GM21390 (cell line): ENCODE measurements around the gene POLD4.

ENCODE experiments used
- ATAC-seq: cut with Tn5 transposase; IDR thresholded peaks from one replicate; pipeline ENCODE4 v1.9.1; 2021; ENCODE audit not compliant: unreplicated experiment

The POLD4 gene

DNA sequence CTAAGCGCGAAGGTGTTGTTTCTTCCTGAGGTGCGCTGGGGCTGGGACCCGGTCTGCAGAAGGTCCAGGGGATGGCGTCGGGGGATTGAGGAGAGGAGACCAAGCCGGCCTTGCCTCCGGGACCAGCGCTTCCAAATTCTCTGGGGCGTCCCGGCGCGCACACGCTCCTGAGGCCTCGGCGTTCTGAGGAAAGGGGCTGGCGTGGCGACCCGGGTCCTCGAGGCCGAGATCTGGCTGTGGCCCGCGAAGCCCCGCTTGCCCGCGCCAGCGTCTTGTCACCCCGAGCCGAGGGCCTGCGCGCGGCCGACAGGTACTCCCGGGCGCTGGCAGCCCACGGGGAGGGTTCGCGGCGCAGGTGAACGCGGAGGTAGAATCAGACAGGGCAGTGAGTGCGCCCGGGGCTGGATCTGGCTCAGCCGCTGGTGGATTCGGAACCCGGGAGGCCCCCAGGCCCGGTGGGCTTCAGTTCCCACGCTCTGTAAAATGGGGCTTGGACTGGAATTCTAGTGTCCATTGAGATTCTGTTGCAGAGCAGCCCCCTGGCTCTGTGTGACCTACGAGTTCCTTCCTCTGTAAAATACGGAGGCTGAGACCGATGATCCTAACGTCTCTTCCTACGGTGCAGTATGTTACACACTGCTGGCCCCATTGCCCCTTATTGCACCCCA, 35.3 kb downstream of the POLD4 start:
- ATAC-seq, result peak; percentile 11

DNA sequence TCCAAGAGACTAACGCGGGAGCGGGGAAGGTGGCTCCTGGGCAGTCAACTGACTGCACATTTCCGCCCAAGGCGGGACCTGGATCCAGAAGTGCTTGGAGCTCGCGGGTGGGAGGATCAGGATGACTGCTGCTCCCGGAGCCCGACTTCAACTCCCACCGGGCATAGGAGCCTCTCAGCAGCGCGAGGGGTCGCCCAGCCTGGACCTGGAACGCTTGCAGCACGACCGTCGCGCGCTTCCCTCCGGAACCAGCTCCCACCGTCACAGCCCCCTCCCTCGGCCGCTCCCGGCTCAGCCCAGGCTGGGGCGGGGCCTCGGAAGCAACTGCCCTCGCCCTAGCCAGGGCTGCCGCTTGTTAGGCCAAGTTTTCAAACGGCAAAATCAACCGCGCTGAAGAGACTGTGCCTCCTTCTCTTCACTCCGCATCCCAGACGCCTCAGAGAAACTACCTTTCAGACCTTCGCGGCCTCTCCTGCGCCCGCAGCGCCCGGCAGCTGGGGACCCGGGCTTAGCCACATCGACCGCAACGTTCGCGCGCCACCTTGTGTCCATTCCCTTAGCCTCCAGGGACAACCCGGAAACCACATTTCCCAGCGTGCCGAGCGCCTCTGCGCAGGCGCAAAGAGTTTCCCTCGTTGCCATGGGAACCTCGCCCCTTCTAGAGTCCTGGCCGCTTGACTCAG, 36.0 kb downstream of the POLD4 start:
- ATAC-seq, result peak; percentile 72

DNA sequence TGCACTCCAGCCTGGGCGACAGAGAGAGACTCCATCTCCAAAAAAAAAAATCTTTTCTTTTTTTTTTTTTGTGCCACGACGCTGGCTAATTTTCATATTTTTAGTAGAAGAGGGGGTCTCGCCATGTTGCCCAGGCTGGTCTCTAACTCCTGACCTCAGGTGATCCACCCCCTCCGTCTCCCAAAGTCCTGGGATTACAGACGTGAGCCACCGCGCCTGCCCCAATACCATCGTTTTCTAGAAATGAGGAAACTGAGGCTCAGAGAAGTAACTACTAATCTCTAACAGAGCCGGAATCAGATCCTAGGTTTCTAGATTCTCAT, 36.5 kb downstream of the POLD4 start:
- no peak for ATAC-seq

DNA sequence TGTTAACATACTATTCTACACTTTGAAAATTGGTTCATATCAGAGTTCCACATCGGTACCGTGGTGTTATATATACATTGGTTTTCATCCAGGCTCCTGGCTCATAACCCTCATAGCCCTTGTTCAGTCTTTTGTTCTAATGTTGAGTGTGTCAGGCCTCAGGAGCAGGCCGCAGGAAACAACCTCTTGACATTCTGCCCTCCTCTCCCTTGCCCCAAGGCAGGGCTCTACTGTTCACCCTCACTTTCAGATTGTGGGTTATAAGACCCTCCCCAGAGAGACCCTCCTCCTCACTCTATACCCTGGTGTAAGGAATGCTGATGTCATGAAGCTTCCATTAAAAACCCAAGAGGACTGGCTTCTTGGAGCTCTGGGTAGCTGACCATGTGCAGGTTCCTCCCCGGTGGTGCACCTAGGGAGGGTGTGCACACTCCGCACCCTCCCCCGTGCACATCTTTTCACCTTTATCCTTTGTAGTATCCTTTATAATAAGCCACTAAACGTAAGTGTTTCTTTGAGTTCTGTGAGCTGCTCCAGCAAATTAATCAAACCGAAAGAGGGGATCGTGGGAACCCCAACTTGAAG, 37.9 kb downstream of the POLD4 start:
- ATAC-seq, result no peak

DNA sequence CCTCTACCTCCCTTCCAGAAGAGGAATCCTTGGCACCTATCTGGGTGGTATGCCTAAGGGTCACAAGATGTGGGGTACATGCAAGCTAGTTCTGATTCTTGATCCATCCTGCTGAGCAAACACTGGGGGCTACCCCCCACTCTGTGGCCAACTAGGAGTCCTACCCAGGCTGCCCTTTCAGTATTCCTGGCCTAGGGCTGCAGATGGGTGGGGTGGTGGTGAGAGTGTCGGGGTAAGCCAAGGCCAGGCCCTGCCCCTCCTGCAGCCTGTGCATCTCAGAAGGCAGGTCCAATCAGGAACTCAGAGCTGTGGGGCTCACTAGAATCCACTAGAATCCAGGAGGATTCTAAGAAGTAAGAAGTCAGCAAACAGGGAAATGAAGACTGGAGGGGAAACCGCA, 39.1 kb downstream of the POLD4 start:
- ATAC-seq, result no peak

DNA sequence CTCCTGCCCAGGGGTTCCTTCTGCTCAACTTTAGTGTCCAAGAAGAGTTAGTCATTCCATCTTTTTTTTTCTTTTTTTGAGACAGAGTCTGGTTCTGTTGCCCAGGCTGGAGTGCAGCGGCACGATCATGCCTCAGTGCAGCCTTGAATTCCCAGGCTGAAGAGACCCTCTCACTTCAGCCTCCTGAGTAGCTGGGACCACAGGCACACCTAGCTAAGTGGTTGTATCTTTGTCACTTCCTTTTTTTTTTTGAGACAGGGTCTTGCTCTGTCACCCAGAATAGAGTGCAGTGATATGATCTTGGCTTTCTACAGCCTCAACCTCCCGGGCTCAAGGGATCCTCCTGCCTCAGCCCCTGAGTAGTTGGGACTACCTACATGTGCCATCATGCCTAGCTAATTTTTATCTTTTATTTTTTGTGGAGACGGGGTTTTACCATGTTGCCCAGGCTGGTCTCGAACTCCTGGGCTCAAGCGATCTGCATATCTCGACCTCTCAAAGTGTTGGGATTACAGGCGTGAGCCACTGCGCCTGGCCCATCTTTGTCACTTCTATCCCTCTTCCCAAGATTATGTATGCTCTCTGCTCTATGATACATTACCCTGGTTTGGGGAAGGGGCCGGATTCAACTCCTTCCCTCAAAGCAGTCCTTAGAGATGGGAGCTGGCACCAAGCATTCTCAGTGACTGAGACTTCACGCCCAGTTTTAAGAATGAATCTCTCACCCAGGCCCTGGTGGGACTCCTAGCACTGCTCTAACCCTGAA, 40.0 kb downstream of the POLD4 start:
- no peak for ATAC-seq

DNA sequence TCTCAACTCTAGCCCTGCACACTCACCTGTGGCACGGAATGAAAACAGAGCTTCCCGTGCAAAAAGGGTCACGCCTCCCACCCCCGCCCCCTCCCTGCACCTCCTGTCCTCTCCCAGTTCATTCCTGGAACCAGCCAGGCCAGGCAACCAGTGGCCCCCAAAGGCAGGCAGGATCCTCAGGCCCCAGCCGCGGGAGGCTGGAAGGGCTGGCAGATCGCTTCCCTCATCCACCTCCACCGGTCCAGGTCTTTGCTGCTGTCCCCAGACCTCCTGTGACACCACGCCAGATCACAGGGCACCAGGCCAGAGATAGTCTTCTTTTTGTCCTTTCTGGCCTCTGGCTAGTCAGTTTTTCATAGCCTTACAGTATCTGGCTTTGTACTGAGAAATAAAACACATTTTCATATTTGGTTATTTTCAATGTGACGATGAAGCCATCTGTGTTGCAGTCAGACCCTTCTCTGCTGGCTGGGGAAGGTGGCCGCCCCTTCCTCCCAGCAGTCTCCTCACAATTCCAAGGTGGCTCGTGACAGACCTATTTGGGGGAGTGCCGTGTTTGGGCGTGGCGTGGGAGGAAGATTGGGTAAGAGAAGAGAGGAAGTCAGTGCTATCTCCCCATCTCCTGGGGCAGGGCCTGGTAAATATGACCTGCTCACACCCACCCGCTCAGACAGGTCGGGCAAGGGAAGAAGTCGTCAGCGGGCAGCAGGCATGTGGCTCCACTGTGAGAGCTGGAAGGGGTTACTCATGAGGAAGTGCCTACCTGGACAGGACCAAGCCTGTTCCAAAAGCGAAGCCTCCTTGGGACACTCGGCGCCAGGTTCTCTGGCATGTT, 40.9 kb downstream of the POLD4 start:
- ATAC-seq, result no peak

DNA sequence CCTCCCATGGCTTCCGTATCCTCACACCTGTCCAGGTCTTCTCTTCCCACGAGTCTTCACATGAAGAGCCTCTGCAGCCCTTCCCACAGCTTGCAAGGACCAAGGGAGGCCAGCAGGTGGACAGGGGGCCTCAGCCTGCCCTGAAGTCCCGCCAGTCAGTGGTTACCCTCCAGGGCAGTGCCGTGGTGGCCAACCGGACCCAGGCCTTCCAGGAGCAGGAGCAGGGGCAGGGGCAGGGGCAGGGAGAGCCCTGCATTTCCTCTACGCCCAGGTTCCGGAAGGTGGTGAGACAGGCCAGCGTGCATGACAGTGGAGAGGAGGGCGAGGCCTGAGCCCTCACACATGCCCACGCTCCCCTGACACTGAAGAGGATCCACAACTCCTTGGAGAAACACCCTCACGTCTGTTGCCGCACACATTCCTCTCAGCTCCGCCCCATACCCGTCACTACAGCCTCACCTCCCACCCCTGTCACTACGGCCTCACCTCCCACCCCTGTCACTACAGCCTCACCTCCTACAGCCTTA, 41.7 kb downstream of the POLD4 start:
- no peak for ATAC-seq

DNA sequence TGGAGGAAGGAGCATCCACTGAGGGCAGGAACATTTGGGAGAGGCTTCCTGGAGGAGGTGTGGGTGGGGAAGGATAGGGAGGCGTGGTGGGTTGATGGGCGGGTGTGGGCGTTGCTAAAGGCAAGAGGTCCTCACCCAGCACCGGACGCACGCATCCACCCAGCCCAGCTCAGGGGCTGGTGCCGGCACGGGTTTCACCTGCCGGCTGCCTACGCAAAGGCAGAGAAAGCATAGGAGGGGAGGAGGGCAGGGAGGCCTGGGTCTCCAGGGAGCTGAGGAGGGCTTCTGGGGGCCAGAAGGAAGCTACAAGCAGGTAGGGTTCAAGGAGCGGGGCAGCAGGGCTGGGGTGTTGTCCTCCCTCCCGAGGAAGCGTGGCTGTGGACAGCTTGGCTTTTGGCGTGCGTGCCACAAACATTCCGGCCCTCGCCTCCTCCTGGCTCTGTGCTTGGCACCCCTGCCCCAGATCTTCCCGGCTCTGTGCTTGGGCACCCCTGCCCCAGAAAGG, 42.2 kb downstream of the POLD4 start:
- ATAC-seq, result no peak

DNA sequence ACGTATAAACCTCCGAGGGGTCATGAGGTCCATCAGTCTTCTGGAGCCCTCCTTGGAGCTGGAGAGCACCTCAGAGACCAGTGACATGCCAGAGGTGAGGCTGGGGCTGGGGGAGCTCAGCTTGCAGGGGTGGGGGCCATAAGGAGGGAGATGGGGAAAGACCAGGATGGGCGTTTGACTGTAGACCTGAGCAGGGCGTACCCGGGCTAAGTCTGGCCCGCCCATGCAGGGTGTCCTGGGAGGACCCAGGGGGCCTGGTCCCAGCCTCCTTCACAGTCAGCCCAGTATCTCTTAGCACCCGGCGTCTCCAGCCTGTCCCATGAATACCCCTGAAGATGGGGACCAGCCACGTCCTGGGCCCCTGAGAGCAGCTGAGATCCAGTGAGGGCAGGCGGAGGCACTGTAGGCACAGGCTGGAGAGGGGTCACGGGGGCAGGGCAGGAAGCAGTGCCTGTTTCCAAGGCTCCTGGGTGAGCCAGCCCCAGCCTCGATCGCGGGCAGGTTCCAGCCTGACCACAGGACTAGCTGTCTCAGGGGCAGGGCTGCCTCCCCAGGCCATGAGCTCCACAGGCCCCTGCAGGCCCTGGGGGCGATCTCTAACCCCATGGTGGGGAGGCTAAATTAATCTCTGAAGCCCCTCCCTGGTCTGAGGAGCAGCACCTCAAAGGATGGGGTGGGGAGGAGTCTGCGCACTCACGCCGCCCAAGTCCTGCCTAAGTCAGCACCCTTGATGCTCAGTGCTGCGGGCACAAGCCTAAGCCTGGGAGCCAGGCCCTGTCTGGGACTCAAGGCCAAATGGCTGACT, 42.9 kb downstream of the POLD4 start:
- ATAC-seq, result no peak

DNA sequence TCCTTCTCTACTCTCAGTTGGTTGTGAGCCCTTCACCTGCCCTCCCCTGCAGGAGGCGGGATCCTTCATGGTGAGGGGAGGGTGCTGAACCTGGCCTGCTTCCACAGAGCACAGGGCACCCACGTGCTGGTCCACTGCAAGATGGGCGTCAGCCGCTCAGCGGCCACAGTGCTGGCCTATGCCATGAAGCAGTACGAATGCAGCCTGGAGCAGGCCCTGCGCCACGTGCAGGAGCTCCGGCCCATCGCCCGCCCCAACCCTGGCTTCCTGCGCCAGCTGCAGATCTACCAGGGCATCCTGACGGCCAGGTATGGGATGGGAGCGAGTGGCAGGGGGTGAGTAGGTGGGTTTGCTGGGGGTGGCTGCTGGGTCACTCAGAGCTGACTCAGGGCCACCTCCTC, 43.7 kb downstream of the POLD4 start:
- no peak for ATAC-seq

DNA sequence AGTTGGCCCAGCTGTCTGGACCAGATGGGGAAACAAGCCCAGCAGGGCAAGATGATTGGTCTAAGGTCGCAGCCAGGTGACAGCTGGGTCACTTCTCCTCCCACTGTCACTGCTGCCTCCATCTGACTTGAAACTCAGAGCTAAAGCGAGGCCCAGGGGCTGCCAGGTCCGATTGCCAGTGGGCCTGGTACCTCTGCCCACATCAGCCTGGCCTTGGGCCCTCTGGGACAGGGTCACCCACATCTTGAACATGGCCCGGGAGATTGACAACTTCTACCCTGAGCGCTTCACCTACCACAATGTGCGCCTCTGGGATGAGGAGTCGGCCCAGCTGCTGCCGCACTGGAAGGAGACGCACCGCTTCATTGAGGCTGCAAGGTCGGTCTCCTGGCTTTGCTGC, 44.2 kb downstream of the POLD4 start:
- ATAC-seq, result no peak

DNA sequence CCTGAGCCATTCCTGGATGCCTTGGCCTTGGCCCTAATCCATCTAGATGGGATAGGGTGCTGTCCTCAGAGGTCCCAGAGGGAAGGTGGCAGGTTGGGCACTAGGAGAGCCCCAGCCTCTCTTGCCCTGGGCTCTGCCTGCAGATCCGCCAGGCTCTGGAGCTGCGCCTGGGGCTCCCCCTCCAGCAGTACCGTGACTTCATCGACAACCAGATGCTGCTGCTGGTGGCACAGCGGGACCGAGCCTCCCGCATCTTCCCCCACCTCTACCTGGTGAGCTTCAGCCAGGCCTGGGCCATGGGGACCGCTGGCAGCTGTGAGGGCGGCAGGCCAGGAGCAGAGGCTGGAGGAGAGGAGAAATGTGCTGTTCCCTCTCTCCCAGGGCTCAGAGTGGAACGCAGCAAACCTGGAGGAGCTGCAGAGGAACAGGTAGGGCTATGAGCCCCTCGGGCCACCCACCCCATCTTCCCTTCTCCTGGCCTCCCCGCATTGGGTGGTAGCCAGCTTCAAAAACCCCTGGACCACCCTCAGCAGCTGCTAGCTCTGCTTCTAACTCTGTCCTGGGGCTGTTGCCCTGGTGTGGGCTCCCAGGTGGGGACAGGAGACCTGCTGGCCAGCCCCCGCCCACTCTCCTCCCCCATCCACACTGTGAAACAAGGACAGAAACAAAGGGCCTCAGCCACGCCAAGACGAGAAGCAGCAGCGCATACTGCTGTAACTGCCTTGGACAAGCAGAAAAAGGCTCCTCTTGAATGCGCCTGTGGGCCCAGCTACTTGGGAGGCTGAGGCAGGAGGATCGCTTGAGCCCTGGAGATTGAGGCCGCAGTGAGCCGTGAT, 45.1 kb downstream of the POLD4 start:
- ATAC-seq, result no peak

DNA sequence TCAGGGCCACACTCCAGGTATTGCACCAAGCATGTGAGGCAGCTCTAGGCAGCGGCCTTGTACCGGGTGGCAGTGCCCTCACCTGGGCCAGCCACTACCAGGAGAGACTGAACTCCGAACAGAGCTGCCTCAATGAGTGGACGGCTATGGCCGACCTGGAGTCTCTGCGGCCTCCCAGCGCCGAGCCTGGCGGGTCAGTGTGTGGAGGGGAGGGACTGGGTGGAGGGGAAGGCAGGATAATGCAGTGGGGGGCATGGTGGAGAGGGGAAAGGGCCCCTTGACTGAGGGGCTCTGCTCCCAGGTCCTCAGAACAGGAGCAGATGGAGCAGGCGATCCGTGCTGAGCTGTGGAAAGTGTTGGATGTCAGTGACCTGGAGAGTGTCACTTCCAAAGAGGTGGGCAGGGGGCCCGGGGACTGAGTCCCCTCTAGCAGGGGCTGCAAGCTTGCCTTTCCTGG, 45.8 kb downstream of the POLD4 start:
- no peak for ATAC-seq

DNA sequence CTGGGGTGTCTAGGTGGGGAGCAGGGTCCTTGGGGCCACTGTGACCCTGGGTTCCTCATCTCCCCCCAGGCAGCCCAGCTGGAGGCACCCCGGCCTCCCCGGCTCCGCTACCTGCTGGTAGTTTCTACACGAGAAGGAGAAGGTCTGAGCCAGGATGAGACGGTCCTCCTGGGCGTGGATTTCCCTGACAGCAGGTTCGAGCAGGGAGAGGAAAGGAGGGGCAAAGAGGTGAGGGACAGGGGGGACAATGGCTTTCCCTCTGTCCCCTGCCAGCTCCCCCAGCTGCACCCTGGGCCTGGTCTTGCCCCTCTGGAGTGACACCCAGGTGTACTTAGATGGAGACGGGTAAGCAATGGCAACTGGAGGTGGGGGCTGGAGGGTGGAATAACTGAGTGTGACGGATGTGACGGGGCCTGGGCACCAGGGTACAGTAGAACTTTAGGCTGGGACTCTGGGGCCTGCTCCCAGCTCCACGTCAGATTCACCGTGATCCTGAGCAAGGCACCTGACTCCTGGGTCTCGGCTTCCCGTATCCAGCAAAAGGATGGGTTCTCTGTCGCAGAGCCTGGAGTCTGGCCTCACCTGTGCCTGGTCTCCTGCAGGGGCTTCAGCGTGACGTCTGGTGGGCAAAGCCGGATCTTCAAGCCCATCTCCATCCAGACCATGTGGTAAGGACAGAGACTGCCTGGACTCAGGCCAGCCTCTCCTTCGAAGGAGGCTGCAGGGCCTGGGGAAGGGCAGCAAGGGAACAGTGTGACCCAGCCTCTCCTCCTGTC, 46.4 kb downstream of the POLD4 start:
- ATAC-seq, result no peak

DNA sequence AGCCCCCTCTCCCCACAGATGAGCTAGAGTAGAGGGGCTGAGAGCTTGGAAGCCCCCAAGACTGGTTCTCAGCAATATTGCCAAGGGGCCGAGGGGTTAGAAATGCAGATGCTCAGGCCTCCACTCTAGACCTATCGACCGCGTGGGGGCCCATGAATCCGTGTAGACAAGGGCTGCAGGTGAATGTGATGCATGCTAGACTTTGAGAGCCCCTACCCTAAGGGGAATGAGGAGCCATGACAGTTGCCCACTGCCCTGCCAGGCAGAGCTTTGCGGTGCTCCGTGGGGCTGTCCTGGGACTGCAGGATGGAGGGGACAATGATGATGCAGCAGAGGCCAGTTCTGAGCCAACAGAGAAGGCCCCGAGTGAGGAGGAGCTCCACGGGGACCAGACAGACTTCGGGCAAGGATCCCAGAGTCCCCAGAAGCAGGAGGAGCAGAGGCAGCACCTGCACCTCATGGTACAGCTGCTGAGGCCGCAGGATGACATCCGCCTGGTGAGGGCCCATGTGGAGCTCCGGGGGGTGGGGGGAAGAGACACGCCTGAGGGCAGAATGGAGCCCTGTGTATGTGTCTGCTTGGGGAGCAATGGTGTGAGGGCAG, 48.7 kb downstream of the POLD4 start:
- ATAC-seq, result no peak

DNA sequence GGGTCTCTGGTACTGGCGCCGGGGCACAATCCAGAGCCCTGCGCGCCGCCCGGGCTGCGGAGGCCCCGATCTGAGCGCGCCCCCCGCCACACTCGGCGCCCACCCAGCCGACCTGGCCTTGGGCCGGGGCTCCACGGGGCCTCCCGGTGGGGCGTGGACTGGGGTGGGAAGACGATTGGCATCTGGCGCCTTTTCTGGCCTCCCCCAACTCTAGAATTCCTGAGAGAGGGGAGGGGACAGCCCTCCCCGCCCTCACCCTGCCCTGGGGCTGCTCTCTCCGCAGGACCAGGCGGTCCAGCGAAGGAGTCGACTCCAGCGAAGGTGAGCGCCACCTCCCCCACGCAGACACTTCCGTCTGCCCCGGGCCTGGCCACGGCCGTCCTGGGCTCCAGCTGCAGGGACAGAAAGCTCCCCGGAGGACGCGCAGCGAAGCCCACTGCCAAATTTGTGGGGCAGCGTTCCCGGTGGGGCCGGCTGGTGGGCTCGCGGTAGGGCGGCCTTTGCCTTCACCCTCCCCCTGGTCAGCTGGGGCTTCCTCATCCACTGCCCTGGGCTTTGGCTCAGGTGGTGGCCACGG, 49.4 kb downstream of the POLD4 start:
- no peak for ATAC-seq
